Activated T-cell treated with anti-CD3 and anti-CD28 coated beads, Interleukin-2, amount 50 U/mL, for 48 hours (primary cell): ENCODE data around the gene MUC16.
"Not testable (repeated sequence)": the region's sequence is repeated elsewhere in the genome, so short reads cannot be mapped to it uniquely, and the experiment has no call there.

ENCODE experiments used
- DNase-seq, 2 experiments: peaks; one replicate each; pipeline ENCODE4 v3.0.0-alpha.2; 2020

Gene MUC16

DNA sequence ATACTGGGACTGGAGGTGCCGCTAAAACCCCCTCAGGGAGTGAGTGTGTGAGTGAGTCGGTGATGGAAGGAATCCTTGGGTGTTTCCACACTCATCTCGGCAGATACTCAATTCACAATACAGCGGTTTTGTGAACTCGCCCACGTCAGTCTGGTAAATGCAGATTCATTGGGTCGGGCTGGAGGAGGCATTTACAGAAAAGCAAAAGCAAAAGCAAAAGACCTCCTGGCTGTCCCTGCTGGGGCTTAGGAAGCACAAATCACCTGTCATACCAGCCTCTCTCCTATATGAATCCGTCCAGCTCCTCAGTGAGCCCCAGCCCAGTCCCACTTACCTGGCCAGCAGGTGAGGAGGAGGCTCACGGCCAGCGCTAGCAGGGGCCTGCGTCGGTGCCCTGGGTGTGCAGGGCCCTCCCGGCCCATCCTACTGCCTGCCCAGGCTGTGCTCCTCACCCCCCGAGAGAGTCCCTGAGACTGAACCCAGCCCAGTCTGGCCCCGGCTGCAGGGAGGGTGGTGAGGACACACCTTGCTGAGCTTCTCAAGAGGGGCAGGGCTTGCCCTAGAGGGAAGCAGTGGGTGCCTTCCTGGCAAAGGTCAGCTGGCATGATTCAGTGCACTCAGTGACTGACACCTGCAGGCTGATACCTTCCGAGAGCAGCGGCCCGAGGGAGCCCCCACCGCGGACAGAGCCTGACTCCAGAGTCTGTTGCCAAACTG lies at the start of gene MUC16:
TSS of gene MUC16 (minus strand) at position 475 of the 717 bp plus-strand sequence.
- DNase-seq, result peak in 1 of 2 experiments; percentile 15

DNA sequence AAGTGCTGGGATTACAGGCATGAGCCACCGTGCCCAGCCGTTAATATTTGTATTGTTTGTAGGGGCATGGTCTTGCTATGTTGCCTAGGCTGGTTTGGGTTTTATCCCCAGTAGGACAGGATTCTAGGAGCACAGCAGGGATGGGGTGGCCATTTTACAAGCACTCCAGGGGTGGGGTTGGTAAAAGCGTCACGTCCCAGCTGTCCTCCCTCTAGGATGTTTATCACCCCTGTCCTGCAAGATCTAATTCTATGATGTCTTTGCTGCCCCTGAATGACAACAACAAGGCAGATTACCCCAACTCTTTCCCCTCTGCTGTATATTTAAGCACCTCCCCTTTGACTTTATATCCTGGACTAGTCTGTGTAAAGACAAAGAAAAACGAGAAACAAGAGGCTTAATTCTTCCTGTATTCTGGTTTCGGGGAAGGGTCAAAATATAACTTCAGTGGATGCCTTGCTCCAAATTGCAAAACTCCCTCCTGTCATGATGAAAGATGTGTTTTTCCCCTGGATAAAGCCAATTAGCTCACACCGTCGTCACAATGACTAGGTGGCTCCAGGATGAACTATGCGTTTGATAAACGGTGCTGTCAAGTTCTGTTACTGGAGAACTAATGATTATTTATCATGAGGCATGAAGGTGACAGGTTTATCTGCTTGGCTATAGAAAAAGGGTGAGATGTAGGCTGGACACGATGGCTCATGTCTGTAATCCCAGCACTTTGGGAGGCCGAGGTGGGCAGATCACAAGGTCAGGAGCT lies 48.9 kb upstream of the MUC16 start:
- DNase-seq, result no peak

DNA sequence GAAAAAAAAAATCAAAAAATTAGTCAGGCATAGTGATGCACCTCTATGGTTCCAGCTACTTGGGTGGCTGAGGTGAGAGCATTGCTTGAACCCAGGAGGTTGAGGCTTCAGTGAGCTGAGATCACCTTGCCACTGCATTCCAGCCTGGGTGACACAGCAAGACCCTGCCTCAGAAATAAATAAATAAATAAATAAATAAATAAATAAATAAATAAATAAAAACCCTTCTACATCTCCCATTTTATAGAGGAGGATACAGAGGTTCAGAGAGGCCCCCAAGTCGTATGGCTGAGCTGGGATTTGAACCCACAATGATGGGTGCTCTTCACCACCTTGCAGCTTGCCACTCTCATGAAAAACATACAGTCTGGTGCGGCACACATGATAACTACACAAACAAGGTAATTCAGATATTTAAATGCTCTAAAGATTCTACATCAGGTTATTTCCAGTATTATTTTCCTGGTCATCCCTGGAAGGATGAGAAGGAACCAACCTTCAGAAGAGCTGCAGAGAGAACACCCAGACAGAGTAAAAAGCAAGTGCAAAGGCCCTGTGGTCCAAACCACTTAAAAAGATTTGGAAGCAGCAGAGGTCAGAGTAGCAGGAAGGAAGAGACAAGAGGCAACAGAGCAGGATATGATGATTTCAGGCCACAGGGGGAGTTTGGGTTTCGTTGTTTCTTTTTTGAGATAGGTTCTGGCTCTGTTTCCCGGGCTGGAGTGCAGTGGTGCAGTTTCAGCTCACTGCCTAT lies 47.5 kb upstream of the MUC16 start:
- DNase-seq, result no peak

DNA sequence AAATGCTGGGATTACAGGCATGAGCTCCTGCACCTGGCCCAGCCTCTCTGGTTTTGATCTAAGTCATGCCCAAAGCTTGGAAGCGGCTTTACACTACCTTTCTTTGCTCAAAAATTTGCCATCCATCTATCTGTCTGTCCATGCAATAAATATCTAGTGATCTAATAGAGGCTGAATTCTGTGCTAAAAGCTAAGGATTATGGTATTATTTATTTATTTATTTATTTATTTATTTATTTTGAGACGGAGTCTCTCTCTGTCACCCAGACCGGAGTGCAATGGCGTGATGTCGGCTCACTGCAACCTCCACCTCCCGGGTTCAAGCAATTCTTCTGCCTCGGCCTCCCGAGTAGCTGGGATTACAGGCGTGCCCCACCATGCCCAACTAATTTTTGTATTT lies 45.9 kb upstream of the MUC16 start:
- DNase-seq, result not testable (repeated sequence)

DNA sequence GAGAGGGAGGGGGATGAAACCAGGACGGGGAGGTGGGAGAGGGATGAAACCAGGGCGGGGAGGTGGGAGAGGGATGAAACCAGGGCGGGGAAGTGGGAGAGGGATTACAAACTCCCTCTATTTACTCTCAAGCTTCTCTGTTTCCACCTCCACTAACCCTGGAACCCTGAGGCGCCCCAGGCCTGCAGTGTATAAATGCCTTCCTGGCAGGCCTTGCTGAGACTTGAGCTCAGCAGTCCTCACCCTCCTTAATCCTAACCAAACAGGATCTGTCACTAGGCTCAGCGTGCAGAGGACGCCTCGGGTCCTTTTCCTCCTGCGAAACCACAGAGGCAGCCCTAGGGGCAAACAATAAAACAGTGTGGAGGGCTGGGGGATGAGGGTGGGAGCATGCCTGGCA lies 44.6 kb upstream of the MUC16 start:
- DNase-seq, result no peak

- DNase-seq, result no peak
Observed at GRCh38 chr19:9054207-9054606, 44.0 kb upstream of the MUC16 start.

- not testable (repeated sequence) for DNase-seq
Observed at GRCh38 chr19:9053674-9054073, 43.5 kb upstream of the MUC16 start.

DNA sequence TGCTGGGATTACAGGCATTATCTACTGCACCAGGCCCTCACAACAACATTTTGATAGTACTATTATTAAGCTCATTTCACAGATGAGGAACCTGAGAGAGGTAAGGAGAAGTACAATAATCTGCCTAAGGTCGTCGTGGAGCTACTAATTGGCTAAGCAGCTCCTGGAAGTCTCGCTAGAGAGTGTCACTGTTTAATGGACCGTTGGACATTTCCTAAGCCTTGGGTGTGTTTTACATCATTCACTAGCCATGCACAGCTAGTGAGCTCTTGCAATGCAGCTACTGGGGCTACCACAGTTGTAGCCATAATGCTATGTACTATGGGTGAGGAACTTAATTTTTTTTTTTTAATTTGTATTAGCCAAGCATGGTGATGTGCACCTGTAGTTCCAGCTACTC lies 42.7 kb upstream of the MUC16 start:
- no peak for DNase-seq

DNA sequence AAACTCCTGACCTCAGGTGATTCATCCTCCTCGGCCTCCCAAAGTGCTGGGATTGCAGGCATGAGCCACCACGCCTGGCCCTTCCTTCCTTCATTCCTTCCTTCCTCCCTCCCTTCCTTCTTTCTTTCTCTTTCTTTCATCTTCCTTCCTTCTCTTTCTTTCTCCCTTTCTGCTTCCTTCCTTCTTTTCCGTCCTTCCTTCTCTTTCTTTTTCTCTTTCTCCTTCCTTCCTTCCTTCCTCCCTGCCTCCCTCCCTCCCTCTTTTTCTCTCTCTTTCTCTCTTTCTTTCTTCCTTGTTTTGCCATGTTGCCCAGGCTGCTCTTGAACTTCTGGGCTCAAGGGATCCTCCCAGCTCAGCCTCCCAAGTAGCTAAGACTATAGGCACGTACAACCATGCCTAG lies 36.5 kb upstream of the MUC16 start:
- no peak for DNase-seq

DNA sequence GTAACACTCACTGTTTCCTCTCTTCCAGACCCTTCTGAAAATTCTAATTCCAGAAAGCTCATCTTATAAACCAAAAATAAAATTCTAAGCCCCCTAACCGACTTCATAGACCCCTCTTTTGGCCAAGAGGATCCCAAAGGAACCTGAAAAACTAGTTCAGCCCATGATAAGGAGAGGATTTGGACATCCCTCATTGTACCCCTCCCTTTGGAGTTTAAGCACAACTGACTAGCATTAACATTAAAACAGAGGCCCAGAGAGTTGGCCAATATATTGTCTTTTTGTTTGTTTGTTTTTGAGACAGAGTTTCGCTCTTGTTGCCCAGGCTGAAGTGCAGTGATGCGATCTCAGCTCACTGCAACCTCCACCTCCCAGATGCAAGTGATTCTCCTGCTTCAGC lies 34.2 kb upstream of the MUC16 start:
- no peak for DNase-seq

DNA sequence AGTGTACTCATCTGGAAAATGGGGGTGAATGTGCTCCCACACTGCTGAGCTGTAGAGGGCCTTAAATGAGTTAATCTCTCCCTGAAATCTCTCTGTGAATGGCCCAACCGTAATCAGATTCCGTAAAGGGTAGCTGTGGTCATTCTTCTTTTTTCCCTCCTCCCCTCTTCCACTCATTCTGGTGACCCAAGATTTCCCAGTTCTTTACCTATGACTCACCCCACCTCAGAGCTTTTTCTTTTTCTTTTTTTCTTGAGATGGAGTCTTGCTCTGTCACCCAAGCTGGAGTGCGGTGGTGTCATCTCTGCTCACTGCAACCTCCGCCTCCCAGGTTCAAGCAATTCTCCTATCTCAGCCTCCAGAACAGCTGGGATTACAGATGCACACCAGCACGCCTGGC lies 33.3 kb upstream of the MUC16 start:
- DNase-seq, result no peak

GRCh38 chr19:9041023-9041422 lies 30.8 kb upstream of the MUC16 start:
- no peak for DNase-seq

DNA sequence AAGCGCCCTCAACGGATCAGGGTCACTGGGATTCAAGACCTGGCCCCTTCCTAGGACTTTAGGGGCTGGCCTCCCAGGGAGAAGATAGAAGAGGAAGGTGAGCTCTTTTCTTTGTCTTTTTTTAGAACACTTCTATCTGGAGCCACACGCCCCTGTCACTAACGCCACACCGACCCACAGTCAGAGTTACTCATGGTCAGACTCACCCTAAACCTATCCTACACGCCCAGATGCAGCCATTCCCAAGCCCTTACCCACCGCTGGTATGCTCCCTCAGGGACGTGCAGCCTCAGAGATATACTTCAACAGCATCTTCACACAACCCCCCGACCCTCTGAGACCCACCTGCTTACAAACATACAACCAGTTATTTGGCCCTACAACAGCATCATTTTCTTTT lies 29.9 kb upstream of the MUC16 start:
- no peak for DNase-seq

- no peak for DNase-seq
Observed at GRCh38 chr19:9039728-9040127, 29.5 kb upstream of the MUC16 start.

GRCh38 chr19:9037400-9038062 lies 27.3 kb upstream of the MUC16 start:
- DNase-seq, result no peak

GRCh38 chr19:9032136-9032631 lies 22.0 kb upstream of the MUC16 start:
- no peak for DNase-seq

DNA sequence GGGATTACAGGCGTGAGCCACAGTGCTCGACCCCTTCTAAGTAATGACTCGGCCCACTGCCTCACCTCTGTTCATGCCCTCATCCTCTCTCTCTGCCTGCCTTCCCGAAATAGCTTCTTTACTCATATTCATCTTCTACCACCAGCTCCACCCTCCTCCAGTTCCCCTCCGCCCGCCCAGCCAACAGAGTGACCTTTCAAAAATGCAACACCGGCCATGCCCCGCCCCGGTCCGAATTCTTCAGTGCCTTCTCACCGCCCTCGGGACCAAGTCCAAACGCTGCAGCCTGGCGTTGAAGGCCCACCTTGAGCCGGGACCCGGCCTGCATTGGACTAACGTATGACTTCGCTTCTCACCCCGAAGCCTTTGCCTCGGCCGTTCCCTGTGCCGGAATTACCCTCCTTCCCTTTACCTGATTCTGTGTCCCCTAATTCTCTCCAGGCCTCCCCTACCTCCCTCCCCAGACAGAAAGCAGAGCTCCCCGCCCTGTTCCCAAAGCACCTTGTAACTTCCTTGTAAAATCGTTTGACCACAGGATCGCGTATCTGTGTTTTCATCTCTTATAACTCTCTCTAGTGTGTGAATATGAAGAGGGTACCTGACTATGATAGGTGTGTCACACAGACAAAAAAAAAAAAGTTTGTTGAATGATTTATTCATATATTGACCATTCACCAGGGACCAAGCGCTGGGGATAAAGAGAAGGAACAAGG lies 8.1 kb upstream of the MUC16 start:
- no peak for DNase-seq

DNA sequence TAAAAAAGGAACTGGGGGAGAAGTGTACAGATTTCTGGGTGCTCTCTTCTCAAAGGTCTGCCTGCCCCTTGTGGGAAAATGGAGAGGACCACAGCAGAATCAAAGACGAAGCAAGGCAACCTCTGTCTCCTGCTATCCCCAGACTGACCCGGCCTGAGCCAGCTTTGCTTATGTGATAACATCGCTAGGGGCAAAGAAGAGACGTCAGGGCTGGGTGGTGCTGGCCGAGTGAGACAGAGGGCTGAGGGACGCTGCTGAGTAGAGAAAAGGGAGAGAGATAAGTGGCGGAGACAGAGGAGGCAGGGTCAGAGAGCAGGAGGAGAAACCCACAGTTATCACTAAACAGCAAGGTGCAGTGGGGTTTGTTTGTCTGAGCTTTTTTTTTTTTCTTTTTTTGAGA lies 4.6 kb upstream of the MUC16 start:
- DNase-seq, result no peak

GRCh38 chr19:9013988-9014387 lies 3.8 kb upstream of the MUC16 start:
- no peak for DNase-seq

- no peak for DNase-seq
Observed at GRCh38 chr19:9011875-9012274, 1.7 kb upstream of the MUC16 start.

- DNase-seq, result no peak
Observed at GRCh38 chr19:9010693-9011092, 484 bp upstream of the MUC16 start.

GRCh38 chr19:9009431-9009830 lies 778 bp downstream of the MUC16 start:
- no peak for DNase-seq
